GM12891 (cell line): Measurements from ENCODE around the gene TSPAN17.

Experiments
- DNase-seq: peaks from one replicate; pipeline ENCODE4 v3.0.0; 2011; ENCODE audit warnings: low spot score; ENCODE audit not compliant: insufficient read length
- FAIRE-seq: peaks from 2 replicates; lab custom pipeline; 2011; peaks lifted over from hg19 to GRCh38; lab: Jason Lieb, UNC
- PAX5 ChIP-seq: IDR thresholded peaks from 2 replicates; pipeline ENCODE4 v1.6.1; 2011; ENCODE audit warnings: low read length, moderate library complexity, mild to moderate bottlenecking; ENCODE audit not compliant: insufficient read depth, severe bottlenecking
- POLR2A ChIP-seq: IDR thresholded peaks from 2 replicates; pipeline ENCODE4 v1.6.1; 2011; ENCODE audit warnings: low read depth, low read length, control low read depth
- POLR2AphosphoS5 ChIP-seq: IDR thresholded peaks from 2 replicates; pipeline ENCODE4 v1.6.1; 2011; ENCODE audit warnings: low read depth, low read length, control low read depth
- POU2F2 ChIP-seq: IDR thresholded peaks from 2 replicates; pipeline ENCODE4 v1.6.1; 2011; ENCODE audit warnings: low read depth, mild to moderate bottlenecking, control low read depth, low read length, moderate library complexity
- SPI1 ChIP-seq: IDR thresholded peaks from 2 replicates; pipeline ENCODE4 v1.6.1; 2011; ENCODE audit warnings: low read depth, low read length, control low read depth
- TAF1 ChIP-seq: IDR thresholded peaks from 2 replicates; pipeline ENCODE4 v1.6.1; 2011; ENCODE audit warnings: low read depth, low read length, control low read depth

Gene TSPAN17

GRCh38 chr5:176620333-176620981 lies 26.8 kb upstream of the TSPAN17 start:
- DNase-seq (no peak), FAIRE-seq (no peak)
- TF ChIP-seq POLR2AphosphoS5 (no peak), PAX5 (no peak), POLR2A (no peak), POU2F2 (no peak), TAF1 (no peak), SPI1 (no peak)

GRCh38 chr5:176621661-176622079 lies 25.6 kb upstream of the TSPAN17 start:
- FAIRE-seq (no peak), DNase-seq (no peak)
- TF ChIP-seq POLR2AphosphoS5 (no peak), TAF1 (no peak), POU2F2 (no peak), PAX5 (no peak), SPI1 (no peak), POLR2A (no peak)

- FAIRE-seq (no peak), DNase-seq (no peak)
- TF ChIP-seq PAX5: no peak
- TF ChIP-seq POLR2AphosphoS5: no peak
- TF ChIP-seq POLR2A: no peak
- TF ChIP-seq TAF1: no peak
- TF ChIP-seq SPI1: no peak
- no peak for TF ChIP-seq POU2F2
These were observed 23.1 kb upstream of the TSPAN17 start for GRCh38 chr5:176624142-176624541.

GRCh38 chr5:176624938-176625337 lies 22.3 kb upstream of the TSPAN17 start:
- TF ChIP-seq SPI1: no peak
- TF ChIP-seq POU2F2: no peak
- no peak for TF ChIP-seq POLR2A
- TF ChIP-seq PAX5: no peak
- TF ChIP-seq TAF1: no peak
- no peak for TF ChIP-seq POLR2AphosphoS5
- FAIRE-seq: no peak
- no peak for DNase-seq

GRCh38 chr5:176625512-176625911 lies 21.8 kb upstream of the TSPAN17 start:
- no peak for FAIRE-seq
- TF ChIP-seq POLR2AphosphoS5 (no peak), POLR2A (no peak), SPI1 (no peak), POU2F2 (no peak), TAF1 (no peak), PAX5 (no peak)
- no peak for DNase-seq

- no peak for TF ChIP-seq TAF1
- TF ChIP-seq PAX5: no peak
- TF ChIP-seq POLR2A: no peak
- no peak for TF ChIP-seq POU2F2
- TF ChIP-seq POLR2AphosphoS5: no peak
- no peak for TF ChIP-seq SPI1
- DNase-seq (no peak), FAIRE-seq (no peak)
These were observed 21.1 kb upstream of the TSPAN17 start for GRCh38 chr5:176625966-176626875.

GRCh38 chr5:176626876-176627236 lies 20.4 kb upstream of the TSPAN17 start:
- DNase-seq (no peak), FAIRE-seq (no peak)
- TF ChIP-seq POU2F2 (no peak), TAF1 (no peak), PAX5 (no peak), SPI1 (no peak), POLR2AphosphoS5 (no peak), POLR2A (no peak)

GRCh38 chr5:176627582-176627981 lies 19.7 kb upstream of the TSPAN17 start:
- TF ChIP-seq POLR2A: no peak
- TF ChIP-seq POU2F2: no peak
- TF ChIP-seq PAX5: no peak
- TF ChIP-seq POLR2AphosphoS5: no peak
- TF ChIP-seq TAF1: no peak
- FAIRE-seq (no peak), DNase-seq (no peak)

- no peak for FAIRE-seq
- TF ChIP-seq SPI1: no peak
- no peak for TF ChIP-seq POLR2AphosphoS5
- TF ChIP-seq PAX5: no peak
- no peak for TF ChIP-seq POU2F2
- TF ChIP-seq POLR2A: no peak
- TF ChIP-seq TAF1: no peak
These were observed 18.7 kb upstream of the TSPAN17 start for GRCh38 chr5:176628406-176629228.

GRCh38 chr5:176629317-176629852 lies 17.9 kb upstream of the TSPAN17 start:
- no peak for DNase-seq
- no peak for FAIRE-seq
- TF ChIP-seq POLR2A (no peak), TAF1 (no peak), PAX5 (no peak), POU2F2 (no peak), POLR2AphosphoS5 (no peak), SPI1 (no peak)

More at GRCh38 chr5:176628406-176629228, 18.7 kb upstream of the TSPAN17 start:
- DNase-seq: no peak
